Neural progenitor cell (in vitro differentiated cells): ENCODE results near the gene KAZN. TPM values are rescaled to one million over a fixed set of nuclear protein-coding genes. Genes with fewer than 3 reads are reported as not detected.

Experiments
- DNase-seq: peaks from one replicate; pipeline ENCODE4 v3.0.0-alpha.2; 2016; ENCODE audit warnings: low spot score
- H2AFZ ChIP-seq: fragments of 200-600 bp; sonication (generic); replicated peaks from 2 replicates; pipeline ENCODE4 v1.6.1; 2016; ENCODE audit warnings: antibody characterized with exemption
- H3F3A ChIP-seq: fragments of 200-600 bp; sonication (generic); 2 replicates; pipeline ENCODE4 v1.6.1; 2016; ENCODE audit warnings: antibody characterized with exemption, low read depth
- H3K27ac ChIP-seq: fragments of 200-600 bp; sonication (generic); 2 replicates; pipeline ENCODE4 v1.5.1; 2016; ENCODE audit warnings: mild to moderate bottlenecking
- H3K27me3 ChIP-seq: fragments of 200-600 bp; sonication (generic); 2 replicates; pipeline ENCODE4 v1.6.1; 2016; ENCODE audit warnings: mild to moderate bottlenecking, moderate library complexity
- H3K36me3 ChIP-seq: fragments of 200-600 bp; sonication (generic); 2 replicates; pipeline ENCODE4 v1.5.1; 2016
- H3K4me1 ChIP-seq: fragments of 200-600 bp; sonication (generic); 2 replicates; pipeline ENCODE4 v1.6.1; 2016; ENCODE audit warnings: mixed run types
- H3K4me2 ChIP-seq: fragments of 200-600 bp; sonication (generic); 2 replicates; pipeline ENCODE4 v1.6.1; 2016
- H3K4me3 ChIP-seq: fragments of 200-600 bp; sonication (generic); 2 replicates; pipeline ENCODE4 v1.5.1; 2016
- H3K79me2 ChIP-seq: fragments of 200-600 bp; sonication (generic); 2 replicates; pipeline ENCODE4 v1.6.1; 2016; ENCODE audit warnings: low read depth
- H3K9ac ChIP-seq: fragments of 200-600 bp; sonication (generic); 2 replicates; pipeline ENCODE4 v1.6.1; 2016
- H3K9me3 ChIP-seq: fragments of 200-600 bp; sonication (generic); 2 replicates; pipeline ENCODE4 v1.5.1; 2016; ENCODE audit warnings: low read depth
- H4K20me1 ChIP-seq: fragments of 200-600 bp; sonication (generic); 2 replicates; pipeline ENCODE4 v1.6.1; 2016; ENCODE audit warnings: low read depth
- H3K27ac Mint-ChIP-seq: 3 replicates; pipeline ENCODE4 v1.8.0; 2021; ENCODE audit warnings: mixed read lengths
- H3K27me3 Mint-ChIP-seq: 2 replicates; pipeline ENCODE4 v1.8.0; 2022; ENCODE audit warnings: low read depth, mild to moderate bottlenecking, inconsistent platforms, moderate library complexity, mixed read lengths; ENCODE audit not compliant: insufficient read depth
- H3K36me3 Mint-ChIP-seq: 3 replicates; pipeline ENCODE4 v1.8.0; 2021; ENCODE audit warnings: mixed read lengths
- H3K4me1 Mint-ChIP-seq: 3 replicates; pipeline ENCODE4 v1.8.0; 2021; ENCODE audit warnings: mixed read lengths
- H3K4me3 Mint-ChIP-seq: 3 replicates; pipeline ENCODE4 v1.8.0; 2021; ENCODE audit warnings: mild to moderate bottlenecking, moderate library complexity, mixed read lengths
- H3K9me3 Mint-ChIP-seq: 3 replicates; pipeline ENCODE4 v1.8.0; 2020; ENCODE audit warnings: mixed read lengths
- EZH2 ChIP-seq: fragments of 200-600 bp; sonication (generic); IDR thresholded peaks from 2 replicates; pipeline ENCODE4 v1.6.1; 2017; ENCODE audit warnings: antibody characterized with exemption, mild to moderate bottlenecking, moderate library complexity
- EZH2phosphoT487 ChIP-seq: fragments of 200-600 bp; sonication (generic); IDR thresholded peaks from 2 replicates; pipeline ENCODE4 v1.6.1; 2017; ENCODE audit warnings: antibody characterized with exemption
- total RNA-seq: library from RNA; depleted of rRNA; stranded (reverse); fragments of >200 nt; gene quantifications from 2 replicates; pipeline ENCODE4 v1.2.3, GENCODE V29; 2015; ENCODE audit warnings: low replicate concordance
- TF ChIP-seq, protein P1 (sequence below): fragments of 200-600 bp; sonication (generic); IDR thresholded peaks from 2 replicates; pipeline ENCODE4 v1.5.1; 2017; ENCODE audit warnings: antibody characterized with exemption, mild to moderate bottlenecking

Gene KAZN
- total RNA-seq, 1 donor from 2014 or later: 6.1 TPM

- H3K27ac ChIP-seq: no peak overlapping the region
- H3K27ac Mint-ChIP-seq: no peak overlapping the region
- H3K27me3 ChIP-seq: no peaks in the 10 kb centered on the region
- H3K4me3 ChIP-seq: no peak overlapping the region
- no peak overlapping the region for H2AFZ ChIP-seq
- H3K79me2 ChIP-seq: no peaks in the 10 kb centered on the region
- TF ChIP-seq, protein P1, sequence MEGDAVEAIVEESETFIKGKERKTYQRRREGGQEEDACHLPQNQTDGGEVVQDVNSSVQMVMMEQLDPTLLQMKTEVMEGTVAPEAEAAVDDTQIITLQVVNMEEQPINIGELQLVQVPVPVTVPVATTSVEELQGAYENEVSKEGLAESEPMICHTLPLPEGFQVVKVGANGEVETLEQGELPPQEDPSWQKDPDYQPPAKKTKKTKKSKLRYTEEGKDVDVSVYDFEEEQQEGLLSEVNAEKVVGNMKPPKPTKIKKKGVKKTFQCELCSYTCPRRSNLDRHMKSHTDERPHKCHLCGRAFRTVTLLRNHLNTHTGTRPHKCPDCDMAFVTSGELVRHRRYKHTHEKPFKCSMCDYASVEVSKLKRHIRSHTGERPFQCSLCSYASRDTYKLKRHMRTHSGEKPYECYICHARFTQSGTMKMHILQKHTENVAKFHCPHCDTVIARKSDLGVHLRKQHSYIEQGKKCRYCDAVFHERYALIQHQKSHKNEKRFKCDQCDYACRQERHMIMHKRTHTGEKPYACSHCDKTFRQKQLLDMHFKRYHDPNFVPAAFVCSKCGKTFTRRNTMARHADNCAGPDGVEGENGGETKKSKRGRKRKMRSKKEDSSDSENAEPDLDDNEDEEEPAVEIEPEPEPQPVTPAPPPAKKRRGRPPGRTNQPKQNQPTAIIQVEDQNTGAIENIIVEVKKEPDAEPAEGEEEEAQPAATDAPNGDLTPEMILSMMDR: no peak
- TF ChIP-seq EZH2 (no peak), EZH2phosphoT487 (no peak)
- peaks cover 3% of the 10 kb centered on the region for H3K27me3 Mint-ChIP-seq
- H3K9ac ChIP-seq: no peak overlapping the region
- no peaks in the 10 kb centered on the region for H3K9me3 ChIP-seq
- H3K4me3 Mint-ChIP-seq: no peak overlapping the region
- no peaks in the 10 kb centered on the region for H3K36me3 Mint-ChIP-seq
- no peak overlapping the region for H3K4me2 ChIP-seq
- H3K4me1 ChIP-seq: peaks cover 10% of the 10 kb centered on the region
- H4K20me1 ChIP-seq: no peaks in the 10 kb centered on the region
- H3K4me1 Mint-ChIP-seq: peaks cover 12% of the 10 kb centered on the region
- no peaks in the 10 kb centered on the region for H3K36me3 ChIP-seq
- peaks cover 32% of the 10 kb centered on the region for H3K9me3 Mint-ChIP-seq
- DNase-seq: no peak
- H3F3A ChIP-seq: no peaks in the 10 kb centered on the region
Observed at GRCh38 chr1:14567903-14568302, 30.6 kb upstream of the KAZN start.

DNA sequence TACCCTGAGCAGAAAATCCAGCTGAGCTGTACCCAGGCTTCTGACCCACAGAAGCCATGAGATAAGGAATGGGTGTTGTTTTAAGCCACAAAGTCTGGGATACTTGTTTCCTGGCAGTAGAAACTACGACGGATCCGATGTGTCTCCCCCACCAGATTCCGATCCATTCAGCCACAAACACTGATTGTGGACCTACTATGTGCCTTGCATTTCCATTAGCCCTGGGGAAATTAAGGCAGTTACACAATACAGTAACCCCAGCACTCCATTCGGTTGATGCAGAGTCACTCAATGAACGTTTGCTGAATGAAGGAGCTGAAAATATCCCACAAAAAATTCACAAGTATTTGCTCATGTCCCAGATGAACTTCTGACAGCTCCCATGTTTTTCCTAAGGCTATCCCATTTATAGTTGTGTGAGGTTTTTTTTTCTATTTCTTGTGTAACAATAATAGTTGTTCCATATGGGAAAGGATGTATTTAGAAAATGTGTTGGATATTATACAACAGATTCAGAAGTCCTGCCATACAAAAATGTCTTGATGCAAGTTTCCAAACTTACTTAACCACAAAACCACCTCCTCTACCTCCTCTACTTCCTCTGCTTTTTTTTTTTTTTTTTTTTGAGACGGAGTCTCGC is 29.6 kb upstream of the KAZN start:
- H3K36me3 ChIP-seq: no peaks in the 10 kb centered on the region
- no peak overlapping the region for H2AFZ ChIP-seq
- H3K27ac ChIP-seq: no peak overlapping the region
- no peak overlapping the region for H3K9ac ChIP-seq
- H3K4me1 ChIP-seq: peaks cover 10% of the 10 kb centered on the region
- no peak overlapping the region for H3K4me3 ChIP-seq
- no peak overlapping the region for H3K4me3 Mint-ChIP-seq
- peaks cover 15% of the 10 kb centered on the region for H3K4me1 Mint-ChIP-seq
- H3K36me3 Mint-ChIP-seq: no peaks in the 10 kb centered on the region
- no peaks in the 10 kb centered on the region for H4K20me1 ChIP-seq
- DNase-seq: no peak
- H3K27me3 Mint-ChIP-seq: no peaks in the 10 kb centered on the region
- no peaks in the 10 kb centered on the region for H3K9me3 ChIP-seq
- no peak overlapping the region for H3K4me2 ChIP-seq
- peak overlapping the region; percentile 44 for H3K27ac Mint-ChIP-seq
- H3K27me3 ChIP-seq: no peaks in the 10 kb centered on the region
- H3F3A ChIP-seq: no peaks in the 10 kb centered on the region
- no peaks in the 10 kb centered on the region for H3K79me2 ChIP-seq
- TF ChIP-seq EZH2 (no peak), EZH2phosphoT487 (no peak)
- TF ChIP-seq, protein P1: no peak
- H3K9me3 Mint-ChIP-seq: peaks cover 29% of the 10 kb centered on the region

DNA sequence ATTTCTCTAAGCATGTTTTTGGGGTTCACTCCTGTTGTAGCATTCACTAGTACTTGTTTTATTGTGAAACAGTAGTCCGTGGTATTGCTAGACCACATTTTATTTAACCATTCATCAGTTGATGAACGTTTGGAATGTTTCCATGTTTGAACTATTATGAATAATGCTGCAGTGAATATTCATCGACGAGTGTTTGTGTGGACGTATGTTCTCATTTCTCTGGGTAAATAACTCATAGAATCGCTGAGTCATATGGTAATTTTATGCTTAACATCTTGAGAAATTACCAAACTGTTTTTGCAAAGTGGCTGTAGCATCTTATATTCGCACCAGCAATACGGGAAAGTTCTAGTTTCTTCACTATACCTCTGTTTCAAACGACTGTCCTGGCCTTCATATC is 28.0 kb upstream of the KAZN start:
- peaks cover 15% of the 10 kb centered on the region for H3K4me1 Mint-ChIP-seq
- no peak for DNase-seq
- Histone ChIP-seq H4K20me1 (no peaks in the 10 kb centered on the region), H3K4me3 (no peak overlapping the region), H3K27ac (no peak overlapping the region), H3K9me3 (no peaks in the 10 kb centered on the region), H2AFZ (no peak overlapping the region), H3K9ac (no peak overlapping the region), H3K36me3 (no peaks in the 10 kb centered on the region), H3K79me2 (no peaks in the 10 kb centered on the region), H3K4me2 (no peak overlapping the region), H3K27me3 (no peaks in the 10 kb centered on the region), H3F3A (no peaks in the 10 kb centered on the region), H3K4me1 (peaks cover 10% of the 10 kb centered on the region)
- H3K27me3 Mint-ChIP-seq: peaks cover 6% of the 10 kb centered on the region
- H3K9me3 Mint-ChIP-seq: peaks cover 32% of the 10 kb centered on the region
- H3K4me3 Mint-ChIP-seq: no peak overlapping the region
- no peaks in the 10 kb centered on the region for H3K36me3 Mint-ChIP-seq
- no peak overlapping the region for H3K27ac Mint-ChIP-seq
- TF ChIP-seq, protein P1: no peak
- TF ChIP-seq EZH2phosphoT487 (no peak), EZH2 (no peak)
